GM19468 (cell line): ENCODE results near the gene BCAS1.
A peak's percentile ranks its signal among the peaks of the same experiment; 100 is the strongest.

Source experiments
- ATAC-seq: cut with Tn5 transposase; IDR thresholded peaks from one replicate; pipeline ENCODE4 v1.9.1; 2021; ENCODE audit warnings: mild to moderate bottlenecking, moderate library complexity, moderate number of reproducible peaks; ENCODE audit not compliant: unreplicated experiment; ENCODE audit errors: extremely low read depth

Gene BCAS1

GRCh38 chr20:53899351-53900167 lies 170.8 kb downstream of the BCAS1 start:
- ATAC-seq = peak; percentile 66

- no peak for ATAC-seq
Observed at GRCh38 chr20:53898556-53898931, 171.8 kb downstream of the BCAS1 start.

- ATAC-seq = no peak
Observed at GRCh38 chr20:53897884-53898555, 172.4 kb downstream of the BCAS1 start.

- ATAC-seq = no peak
Observed at GRCh38 chr20:53896647-53897046, 173.7 kb downstream of the BCAS1 start.

GRCh38 chr20:53896041-53896440 lies 174.4 kb downstream of the BCAS1 start:
- no peak for ATAC-seq

- no peak for ATAC-seq
Observed at GRCh38 chr20:53895385-53895755, 175.0 kb downstream of the BCAS1 start.

- ATAC-seq = no peak
Observed at GRCh38 chr20:53894707-53895384, 175.5 kb downstream of the BCAS1 start.
